ENCODE results near the gene LTBP4. TPM values are rescaled to one million over a fixed set of nuclear protein-coding genes. Genes with fewer than 3 reads are reported as not detected.
"Not testable (repeated sequence)": the region's sequence is repeated elsewhere in the genome, so short reads cannot be mapped to it uniquely, and the experiment has no call there.

The LTBP4 gene
- polyA plus RNA-seq, 1 donor (not counting 4 experiments of a cell fraction or from before 2014, with no cell fraction given): 29.6 TPM

DNA sequence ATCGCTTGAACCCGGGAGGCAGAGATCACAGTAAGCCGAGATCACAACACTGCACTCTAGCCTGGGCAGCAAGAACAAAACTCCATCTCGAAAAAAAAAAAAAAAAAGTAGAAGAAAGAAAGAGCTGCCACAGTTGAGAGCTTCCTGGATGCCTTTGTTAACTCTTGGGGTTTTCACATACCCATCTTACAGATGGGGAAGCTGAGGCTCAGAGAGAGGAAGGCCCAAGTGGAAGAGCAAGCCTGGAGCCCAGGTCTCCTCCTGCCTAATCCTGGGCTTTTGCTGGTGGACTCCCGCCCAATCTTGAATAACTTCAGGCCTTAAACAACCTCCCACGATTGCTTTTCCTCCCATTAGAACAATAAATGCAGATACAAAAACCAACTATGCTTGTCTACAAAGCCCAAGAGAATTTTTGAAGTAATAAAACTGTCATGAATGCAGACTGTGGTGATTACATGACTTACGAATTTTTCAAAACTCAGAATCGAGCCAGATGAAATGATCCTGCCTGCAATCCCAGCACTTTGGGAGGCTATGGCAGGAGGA is 41.7 kb downstream of the LTBP4 start:
- H3K36me3 ChIP-seq (ENCODE audit: control insufficient read depth in 2 of 2, extremely low read depth in 1 of 2, insufficient read depth in 2 of 2, low read length in 2 of 2): no peaks in the 10 kb centered on the region
- TF ChIP-seq EZH2 (IDR thresholded peaks at IDR 0.05; ENCODE audit: low read length): no peak
- TF ChIP-seq, protein P1, sequence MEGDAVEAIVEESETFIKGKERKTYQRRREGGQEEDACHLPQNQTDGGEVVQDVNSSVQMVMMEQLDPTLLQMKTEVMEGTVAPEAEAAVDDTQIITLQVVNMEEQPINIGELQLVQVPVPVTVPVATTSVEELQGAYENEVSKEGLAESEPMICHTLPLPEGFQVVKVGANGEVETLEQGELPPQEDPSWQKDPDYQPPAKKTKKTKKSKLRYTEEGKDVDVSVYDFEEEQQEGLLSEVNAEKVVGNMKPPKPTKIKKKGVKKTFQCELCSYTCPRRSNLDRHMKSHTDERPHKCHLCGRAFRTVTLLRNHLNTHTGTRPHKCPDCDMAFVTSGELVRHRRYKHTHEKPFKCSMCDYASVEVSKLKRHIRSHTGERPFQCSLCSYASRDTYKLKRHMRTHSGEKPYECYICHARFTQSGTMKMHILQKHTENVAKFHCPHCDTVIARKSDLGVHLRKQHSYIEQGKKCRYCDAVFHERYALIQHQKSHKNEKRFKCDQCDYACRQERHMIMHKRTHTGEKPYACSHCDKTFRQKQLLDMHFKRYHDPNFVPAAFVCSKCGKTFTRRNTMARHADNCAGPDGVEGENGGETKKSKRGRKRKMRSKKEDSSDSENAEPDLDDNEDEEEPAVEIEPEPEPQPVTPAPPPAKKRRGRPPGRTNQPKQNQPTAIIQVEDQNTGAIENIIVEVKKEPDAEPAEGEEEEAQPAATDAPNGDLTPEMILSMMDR (optimal IDR thresholded peaks at IDR 0.05 in 1 of 3, IDR thresholded peaks at IDR 0.05 in 1 of 3, conservative IDR thresholded peaks at IDR 0.05 in 1 of 3; ENCODE audit: extremely low read depth in 1 of 3, insufficient read depth in 2 of 3, low read length in 3 of 3): no peak
- peaks cover 4% of the 10 kb centered on the region for H3K4me1 ChIP-seq (ENCODE audit: control insufficient read depth, extremely low read depth, insufficient read depth, low read length)
- H3K27ac ChIP-seq (ENCODE audit: control insufficient read depth, insufficient read depth, low read length): no peak overlapping the region
- FAIRE-seq (no peak), DNase-seq (ENCODE audit: low read depth, low spot score) (no peak)
- no peaks in the 10 kb centered on the region for H3K27me3 ChIP-seq (ENCODE audit: control insufficient read depth, extremely low read depth, insufficient read depth, low read length)
- no peak overlapping the region for H3K4me2 ChIP-seq (ENCODE audit: control insufficient read depth, extremely low read depth, insufficient read depth, low read depth, low read length)
- H3K9ac ChIP-seq (ENCODE audit: control insufficient read depth, extremely low read depth, insufficient read depth, low read length): no peak overlapping the region
- H3K9me1 ChIP-seq (ENCODE audit: control insufficient read depth, extremely low read depth, insufficient read depth, low read length): no peaks in the 10 kb centered on the region
- no peak overlapping the region for H2AFZ ChIP-seq (ENCODE audit: control insufficient read depth, low read length)
- H3K79me2 ChIP-seq (ENCODE audit: control insufficient read depth, insufficient read depth, low read length): no peaks in the 10 kb centered on the region
- H3K9me3 ChIP-seq (ENCODE audit: control insufficient read depth, low read depth, low read length): no peaks in the 10 kb centered on the region
- dilution Hi-C loops (cut with MboI; ENCODE audit: extremely low pct_ligation_motif_present, low sequenced_read_pairs): no loop called here
- no peak overlapping the region for H3K4me3 ChIP-seq (ENCODE audit: control insufficient read depth in 2 of 3, extremely low read depth in 1 of 3, insufficient read depth in 2 of 3, low read depth in 1 of 3, low read length in 3 of 3)
- no peaks in the 10 kb centered on the region for H4K20me1 ChIP-seq (ENCODE audit: control insufficient read depth, extremely low read depth, insufficient read depth, low read length)

DNA sequence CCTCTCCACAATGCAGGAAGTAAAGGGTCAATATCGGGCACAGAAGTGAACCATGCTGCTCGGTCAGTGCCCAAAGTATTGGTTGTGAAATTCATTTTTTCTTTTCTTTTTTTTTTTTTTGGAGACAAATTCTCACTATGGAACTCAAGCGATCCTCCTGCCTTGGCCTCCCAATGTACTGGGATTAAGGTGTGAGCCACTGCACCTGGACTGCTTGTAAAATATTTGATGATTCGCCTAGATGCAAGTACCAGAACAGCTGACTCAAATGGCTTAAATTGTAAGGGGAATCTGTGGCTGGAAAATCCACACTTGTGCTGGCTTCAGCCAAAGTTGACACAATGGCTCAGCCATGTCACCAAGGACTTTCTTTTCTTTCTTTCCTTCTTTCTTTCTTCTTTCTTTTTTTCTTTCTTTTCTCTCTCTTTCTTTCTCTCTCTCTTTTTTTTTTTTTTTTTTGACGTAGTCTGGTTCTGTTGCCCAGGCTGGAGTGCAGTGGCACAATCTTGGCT is 45.6 kb downstream of the LTBP4 start:
- FAIRE-seq (no peak), DNase-seq (ENCODE audit: low read depth, low spot score) (no peak)
- H3K9ac ChIP-seq (ENCODE audit: control insufficient read depth, extremely low read depth, insufficient read depth, low read length): no peak overlapping the region
- no peak overlapping the region for H3K4me3 ChIP-seq (ENCODE audit: control insufficient read depth in 2 of 3, extremely low read depth in 1 of 3, insufficient read depth in 2 of 3, low read depth in 1 of 3, low read length in 3 of 3)
- no peak overlapping the region for H3K4me2 ChIP-seq (ENCODE audit: control insufficient read depth, extremely low read depth, insufficient read depth, low read depth, low read length)
- H3K36me3 ChIP-seq (ENCODE audit: control insufficient read depth in 2 of 2, extremely low read depth in 1 of 2, insufficient read depth in 2 of 2, low read length in 2 of 2): no peaks in the 10 kb centered on the region
- TF ChIP-seq, protein P1 (optimal IDR thresholded peaks at IDR 0.05 in 1 of 3, IDR thresholded peaks at IDR 0.05 in 1 of 3, conservative IDR thresholded peaks at IDR 0.05 in 1 of 3; ENCODE audit: extremely low read depth in 1 of 3, insufficient read depth in 2 of 3, low read length in 3 of 3): no peak
- no peak for TF ChIP-seq EZH2 (IDR thresholded peaks at IDR 0.05; ENCODE audit: low read length)
- H3K27me3 ChIP-seq (ENCODE audit: control insufficient read depth, extremely low read depth, insufficient read depth, low read length): no peaks in the 10 kb centered on the region
- peaks cover 4% of the 10 kb centered on the region for H3K4me1 ChIP-seq (ENCODE audit: control insufficient read depth, extremely low read depth, insufficient read depth, low read length)
- H4K20me1 ChIP-seq (ENCODE audit: control insufficient read depth, extremely low read depth, insufficient read depth, low read length): no peaks in the 10 kb centered on the region
- no peak overlapping the region for H2AFZ ChIP-seq (ENCODE audit: control insufficient read depth, low read length)
- H3K79me2 ChIP-seq (ENCODE audit: control insufficient read depth, insufficient read depth, low read length): no peaks in the 10 kb centered on the region
- H3K27ac ChIP-seq (ENCODE audit: control insufficient read depth, insufficient read depth, low read length): no peak overlapping the region
- H3K9me1 ChIP-seq (ENCODE audit: control insufficient read depth, extremely low read depth, insufficient read depth, low read length): no peaks in the 10 kb centered on the region
- dilution Hi-C loops (cut with MboI; ENCODE audit: extremely low pct_ligation_motif_present, low sequenced_read_pairs): no loop called here
- no peaks in the 10 kb centered on the region for H3K9me3 ChIP-seq (ENCODE audit: control insufficient read depth, low read depth, low read length)

DNA sequence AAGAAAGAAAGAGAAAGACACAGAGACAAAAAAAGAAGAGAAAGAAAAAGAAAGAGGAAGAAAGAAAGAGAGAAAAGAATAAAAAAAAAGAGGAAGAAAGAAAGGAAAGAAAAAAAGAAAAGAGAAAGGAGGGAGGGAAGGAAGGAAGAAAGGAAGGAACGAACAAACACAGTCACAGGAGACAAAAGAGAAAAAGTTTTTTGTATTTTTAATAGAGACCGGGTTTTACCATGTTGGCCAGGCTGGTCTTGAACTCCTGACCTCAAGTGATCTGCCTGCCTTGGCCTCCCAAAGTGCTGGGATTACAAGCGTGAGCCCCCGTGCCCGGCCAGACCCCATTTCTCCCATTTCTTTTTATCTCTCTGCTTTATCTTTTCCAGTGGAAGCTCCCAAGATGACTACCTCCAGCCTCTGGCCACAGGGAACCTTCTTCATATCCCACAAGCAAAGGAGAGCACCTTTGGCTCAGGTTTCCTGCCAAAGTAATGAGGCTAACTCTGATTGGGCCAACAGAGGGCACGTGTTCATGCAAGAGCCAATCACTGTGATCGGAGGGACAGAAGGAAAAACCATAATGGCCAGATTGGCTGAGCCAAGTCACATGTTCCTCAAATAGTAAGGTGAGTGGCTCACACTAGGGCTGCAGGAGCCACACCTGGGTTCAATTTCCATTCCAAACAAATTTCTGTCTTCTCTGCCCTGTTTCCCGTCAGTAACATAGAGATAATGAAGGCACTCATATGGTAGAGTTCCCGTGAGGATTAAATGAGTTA is 48.9 kb downstream of the LTBP4 start:
- H3K9me1 ChIP-seq (ENCODE audit: control insufficient read depth, extremely low read depth, insufficient read depth, low read length); H3K9ac ChIP-seq (ENCODE audit: control insufficient read depth, extremely low read depth, insufficient read depth, low read length); H2AFZ ChIP-seq (ENCODE audit: control insufficient read depth, low read length); H3K79me2 ChIP-seq (ENCODE audit: control insufficient read depth, insufficient read depth, low read length); H3K4me2 ChIP-seq (ENCODE audit: control insufficient read depth, extremely low read depth, insufficient read depth, low read depth, low read length); H3K4me3 ChIP-seq (ENCODE audit: control insufficient read depth in 2 of 3, extremely low read depth in 1 of 3, insufficient read depth in 2 of 3, low read depth in 1 of 3, low read length in 3 of 3); FAIRE-seq; H3K27me3 ChIP-seq (ENCODE audit: control insufficient read depth, extremely low read depth, insufficient read depth, low read length); H3K27ac ChIP-seq (ENCODE audit: control insufficient read depth, insufficient read depth, low read length); H4K20me1 ChIP-seq (ENCODE audit: control insufficient read depth, extremely low read depth, insufficient read depth, low read length); H3K4me1 ChIP-seq (ENCODE audit: control insufficient read depth, extremely low read depth, insufficient read depth, low read length); H3K36me3 ChIP-seq (ENCODE audit: control insufficient read depth in 2 of 2, extremely low read depth in 1 of 2, insufficient read depth in 2 of 2, low read length in 2 of 2); dilution Hi-C loops (cut with MboI; ENCODE audit: extremely low pct_ligation_motif_present, low sequenced_read_pairs); H3K9me3 ChIP-seq (ENCODE audit: control insufficient read depth, low read depth, low read length); DNase-seq (ENCODE audit: low read depth, low spot score): not testable (repeated sequence)
